Activated T-cell treated with anti-CD3 and anti-CD28 coated beads, Interleukin-2, amount 50 U/mL, for 1 hour (primary cell): ENCODE results near the gene ELAVL1.
"Not testable (repeated sequence)": the region's sequence is repeated elsewhere in the genome, so short reads cannot be mapped to it uniquely, and the experiment has no call there.

Experiments used
- DNase-seq: peaks from one replicate; pipeline ENCODE4 v3.0.0-alpha.2; 2020

ELAVL1 gene

GRCh38 chr19:8005534-8006256, at the start of gene ELAVL1:
Gene ELAVL1 (minus strand): TSS chr19:8005641. CDS start chr19:7991815, 13,826 bp downstream.
- peak; percentile 88 for DNase-seq

- no peak for DNase-seq
These were observed 48.7 kb upstream of the ELAVL1 start for GRCh38 chr19:8054169-8054568.

- no peak for DNase-seq
These were observed 47.0 kb upstream of the ELAVL1 start, which contains the start of gene CCL25 for GRCh38 chr19:8052464-8052859. Gene CCL25 (plus strand): TSS chr19:8052760. CDS start chr19:8053050, 290 bp downstream.

- DNase-seq, result peak; percentile 87
These were observed 45.0 kb upstream of the ELAVL1 start for GRCh38 chr19:8050274-8051096.

GRCh38 chr19:8046569-8047165, 41.2 kb upstream of the ELAVL1 start:
- no peak for DNase-seq

GRCh38 chr19:8045872-8046568, 40.6 kb upstream of the ELAVL1 start:
- DNase-seq, result no peak

GRCh38 chr19:8044018-8044417, 38.6 kb upstream of the ELAVL1 start:
- DNase-seq, result no peak

GRCh38 chr19:8042900-8043299, 37.5 kb upstream of the ELAVL1 start:
- no peak for DNase-seq

- no peak for DNase-seq
These were observed 36.1 kb upstream of the ELAVL1 start for GRCh38 chr19:8041531-8041931.

- no peak for DNase-seq
These were observed 33.8 kb upstream of the ELAVL1 start for GRCh38 chr19:8039231-8039630.

GRCh38 chr19:8038815-8039214, 33.4 kb upstream of the ELAVL1 start:
- no peak for DNase-seq

GRCh38 chr19:8036434-8037099, 31.1 kb upstream of the ELAVL1 start:
- DNase-seq, result no peak

GRCh38 chr19:8034178-8034525, 28.7 kb upstream of the ELAVL1 start:
- no peak for DNase-seq

GRCh38 chr19:8033287-8034177, 28.1 kb upstream of the ELAVL1 start:
- not testable (repeated sequence) for DNase-seq

- DNase-seq, result no peak
These were observed 25.5 kb upstream of the ELAVL1 start for GRCh38 chr19:8030960-8031359.

GRCh38 chr19:8028951-8029491, 23.6 kb upstream of the ELAVL1 start:
- DNase-seq, result no peak

GRCh38 chr19:8025316-8025715, 19.9 kb upstream of the ELAVL1 start:
- no peak for DNase-seq

- not testable (repeated sequence) for DNase-seq
These were observed 18.8 kb upstream of the ELAVL1 start for GRCh38 chr19:8024256-8024655.

- no peak for DNase-seq
These were observed 17.9 kb upstream of the ELAVL1 start for GRCh38 chr19:8023371-8023770.

- DNase-seq, result no peak
These were observed 16.8 kb upstream of the ELAVL1 start for GRCh38 chr19:8022275-8022674.

- no peak for DNase-seq
These were observed 15.9 kb upstream of the ELAVL1 start for GRCh38 chr19:8021374-8021773.
